ENCODE results near the gene ENTHD1. TPM values are rescaled to one million over a fixed set of nuclear protein-coding genes. Genes with fewer than 3 reads are reported as not detected.

Gene ENTHD1
- polyA plus RNA-seq (ENCODE audit: insufficient read length in 3 of 3) = not detected
- long read RNA-seq, donor 1 = 0 reads
- long read RNA-seq, donor 2 = 0 reads
- long read RNA-seq, donor 3, partial matches to known transcripts = 9 of 9 reads
- long read RNA-seq, donor 3, other reads (novel, unspliced or antisense) = 0 of 9 reads
- long read RNA-seq, donor 4 = 0 reads
- long read RNA-seq, donor 5 = 0 reads
- long read RNA-seq, donor 6 = 0 reads
- long read RNA-seq, donor 7 = 0 reads
- long read RNA-seq, donor 8 = 0 reads
- long read RNA-seq, donor 9 = 0 reads
- long read RNA-seq, donor 10 = 0 reads
- long read RNA-seq, donor 11 = 0 reads
- long read RNA-seq, donor 12 = 0 reads
- long read RNA-seq, donor 13 = 0 reads
- long read RNA-seq, donor 14 = 0 reads
- long read RNA-seq, donor 15 = 0 reads
- long read RNA-seq, donor 16 = 0 reads

GRCh38 chr22:39893526-39893925 is at the start of gene ENTHD1:
Gene ENTHD1 (minus strand): TSS chr22:39893760. CDS start chr22:39887748, 6,012 bp downstream.
- no peak for DNase-seq (ENCODE audit: extremely low read depth in 1 of 11, low read depth in 9 of 11, low spot score in 4 of 11)

- DNase-seq (ENCODE audit: extremely low read depth in 1 of 11, low read depth in 9 of 11, low spot score in 4 of 11) = no peak
Observed at GRCh38 chr22:39943337-39943736, 49.8 kb upstream of the ENTHD1 start.

GRCh38 chr22:39942439-39943230 is 49.1 kb upstream of the ENTHD1 start:
- DNase-seq (ENCODE audit: extremely low read depth in 1 of 11, low read depth in 9 of 11, low spot score in 4 of 11) = no peak

- DNase-seq (ENCODE audit: extremely low read depth in 1 of 11, low read depth in 9 of 11, low spot score in 4 of 11) = no peak
Observed at GRCh38 chr22:39941601-39942000, 48.0 kb upstream of the ENTHD1 start.

GRCh38 chr22:39940757-39941305 is 47.3 kb upstream of the ENTHD1 start:
- DNase-seq (ENCODE audit: extremely low read depth in 1 of 11, low read depth in 9 of 11, low spot score in 4 of 11) = no peak

- no peak for DNase-seq (ENCODE audit: extremely low read depth in 1 of 11, low read depth in 9 of 11, low spot score in 4 of 11)
Observed at GRCh38 chr22:39939830-39940229, 46.3 kb upstream of the ENTHD1 start.

- no peak for DNase-seq (ENCODE audit: extremely low read depth in 1 of 11, low read depth in 9 of 11, low spot score in 4 of 11)
Observed at GRCh38 chr22:39938509-39939111, 45.0 kb upstream of the ENTHD1 start.

GRCh38 chr22:39937906-39938305 is 44.3 kb upstream of the ENTHD1 start:
- no peak for DNase-seq (ENCODE audit: extremely low read depth in 1 of 11, low read depth in 9 of 11, low spot score in 4 of 11)

- DNase-seq (ENCODE audit: extremely low read depth in 1 of 11, low read depth in 9 of 11, low spot score in 4 of 11) = no peak
Observed at GRCh38 chr22:39936523-39937145, 43.1 kb upstream of the ENTHD1 start.

GRCh38 chr22:39935612-39936011 is 42.1 kb upstream of the ENTHD1 start:
- no peak for DNase-seq (ENCODE audit: extremely low read depth in 1 of 11, low read depth in 9 of 11, low spot score in 4 of 11)

- DNase-seq (ENCODE audit: extremely low read depth in 1 of 11, low read depth in 9 of 11, low spot score in 4 of 11) = no peak
Observed at GRCh38 chr22:39935116-39935515, 41.6 kb upstream of the ENTHD1 start.

GRCh38 chr22:39933741-39934140 is 40.2 kb upstream of the ENTHD1 start:
- DNase-seq (ENCODE audit: extremely low read depth in 1 of 11, low read depth in 9 of 11, low spot score in 4 of 11) = no peak

GRCh38 chr22:39932918-39933649 is 39.5 kb upstream of the ENTHD1 start:
- no peak for DNase-seq (ENCODE audit: extremely low read depth in 1 of 11, low read depth in 9 of 11, low spot score in 4 of 11)

- DNase-seq (ENCODE audit: extremely low read depth in 1 of 11, low read depth in 9 of 11, low spot score in 4 of 11) = no peak
Observed at GRCh38 chr22:39932166-39932565, 38.6 kb upstream of the ENTHD1 start.

- DNase-seq (ENCODE audit: extremely low read depth in 1 of 11, low read depth in 9 of 11, low spot score in 4 of 11) = no peak
Observed at GRCh38 chr22:39931251-39931650, 37.7 kb upstream of the ENTHD1 start.

GRCh38 chr22:39928536-39929520 is 35.3 kb upstream of the ENTHD1 start:
- no peak for DNase-seq (ENCODE audit: extremely low read depth in 1 of 11, low read depth in 9 of 11, low spot score in 4 of 11)

- no peak for DNase-seq (ENCODE audit: extremely low read depth in 1 of 11, low read depth in 9 of 11, low spot score in 4 of 11)
Observed at GRCh38 chr22:39927544-39927943, 34.0 kb upstream of the ENTHD1 start.
